SK-N-MC (cell line): ENCODE measurements around the gene PBLD.

ENCODE experiments used
- DNase-seq: peaks from one replicate; pipeline ENCODE4 v3.0.0-alpha.2; 2011; ENCODE audit warnings: low read depth, low spot score
- H3K27ac ChIP-seq: fragments of 200-600 bp; sonication (generic); 2 replicates; pipeline ENCODE4 v1.5.1; 2016; ENCODE audit warnings: mixed run types
- H3K36me3 ChIP-seq: fragments of 200-600 bp; sonication (generic); 2 replicates; pipeline ENCODE4 v1.6.1; 2017; ENCODE audit warnings: antibody characterized with exemption, low read length, mixed read lengths; ENCODE audit not compliant: insufficient read depth
- H3K4me3 ChIP-seq: fragments of 200-600 bp; sonication (generic); 2 replicates; pipeline ENCODE4 v1.5.1; 2016
- H3K9ac ChIP-seq: fragments of 200-600 bp; sonication (generic); 2 replicates; pipeline ENCODE4 v1.8.0; 2017; ENCODE audit warnings: mixed run types, mixed read lengths; ENCODE audit not compliant: insufficient read length
- H3K9me3 ChIP-seq: fragments of 200-600 bp; sonication (generic); 2 replicates; pipeline ENCODE4 v1.6.1; 2017; ENCODE audit warnings: low read depth, mild to moderate bottlenecking, antibody characterized with exemption, low read length, moderate library complexity, mixed read lengths
- EZH2 ChIP-seq: fragments of 200-600 bp; sonication (generic); IDR thresholded peaks from one replicate; pipeline ENCODE4 v1.6.1; 2017; ENCODE audit warnings: antibody characterized with exemption
- FOXP2 ChIP-seq: optimal IDR thresholded peaks from 2 replicates; pipeline ENCODE3; 2011; ENCODE audit warnings: mild to moderate bottlenecking, moderate library complexity; ENCODE audit not compliant: insufficient read depth; ENCODE audit errors: extremely low read length, control extremely low read depth
- POLR2AphosphoS5 ChIP-seq: IDR thresholded peaks from 2 replicates; pipeline ENCODE4 v1.6.1; 2012; ENCODE audit warnings: mild to moderate bottlenecking, low read depth, low read length, borderline replicate concordance

PBLD gene

DNA sequence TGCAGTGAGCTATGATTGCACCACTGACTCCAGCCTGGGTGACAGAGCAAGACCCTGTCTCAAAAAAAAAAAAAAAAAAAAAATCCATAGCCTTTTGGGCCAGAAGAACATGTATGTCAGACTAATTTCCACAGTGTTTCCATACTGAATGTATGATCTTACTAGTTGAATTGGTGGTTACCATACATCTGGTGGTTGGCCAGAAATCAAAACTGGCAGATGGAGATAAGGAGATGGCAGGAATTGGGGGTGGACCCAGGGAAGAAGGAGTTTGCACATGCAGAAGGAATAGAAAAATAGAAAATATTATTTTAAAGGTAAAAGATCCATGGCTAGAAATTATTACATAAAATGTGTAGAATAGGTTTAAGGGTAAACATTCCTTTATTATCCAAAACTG lies 97.1 kb downstream of the PBLD start:
- no peaks in the 10 kb centered on the region for H3K36me3 ChIP-seq
- DNase-seq = no peak
- H3K9ac ChIP-seq = no peak overlapping the region
- no peak overlapping the region for H3K27ac ChIP-seq
- TF ChIP-seq FOXP2 (no peak), POLR2AphosphoS5 (no peak), EZH2 (no peak)
- H3K9me3 ChIP-seq = no peaks in the 10 kb centered on the region
- H3K4me3 ChIP-seq = no peak overlapping the region

- Histone ChIP-seq H3K4me3 (no peak overlapping the region), H3K36me3 (no peaks in the 10 kb centered on the region), H3K9ac (no peak overlapping the region), H3K9me3 (no peaks in the 10 kb centered on the region), H3K27ac (no peak overlapping the region)
- TF ChIP-seq EZH2 (no peak), FOXP2 (no peak), POLR2AphosphoS5 (no peak)
- DNase-seq = no peak
These were observed 97.6 kb downstream of the PBLD start for GRCh38 chr10:68235111-68235510.

GRCh38 chr10:68233046-68233445 lies 99.7 kb downstream of the PBLD start:
- no peak overlapping the region for H3K4me3 ChIP-seq
- DNase-seq = no peak
- no peak overlapping the region for H3K9ac ChIP-seq
- H3K27ac ChIP-seq = no peak overlapping the region
- no peaks in the 10 kb centered on the region for H3K36me3 ChIP-seq
- no peaks in the 10 kb centered on the region for H3K9me3 ChIP-seq
- no peak for TF ChIP-seq POLR2AphosphoS5
- TF ChIP-seq FOXP2 = no peak
- TF ChIP-seq EZH2 = no peak
